K562 (cell line): ENCODE results near the gene VWA7. TPM values are rescaled to one million over a fixed set of nuclear protein-coding genes. Genes with fewer than 3 reads are reported as not detected.

Experiments
- CEBPG ChIP-seq, 3 experiments: fragments of 200-800 bp in 1 of 3; sonication (Bioruptor generic) in 1 of 3; sonication (generic) in 1 of 3; formaldehyde crosslinking in 1 of 3; IDR thresholded peaks in 2 of 3; conservative IDR thresholded peaks in 1 of 3; 2 replicates each; pipeline versions ENCODE4 v1.6.1 to v1.8.0; 2016 to 2022; ENCODE audit warnings: missing compliant biosample characterization in 2 of 3, missing genetic modification characterization in 2 of 3, mild to moderate bottlenecking in 1 of 3, missing genetic modification reagents in 1 of 3
- CUX1 ChIP-seq: fragments of 200-800 bp; sonication (Bioruptor generic); IDR thresholded peaks from 2 replicates; pipeline ENCODE4 v1.6.1; 2016; ENCODE audit warnings: missing genetic modification characterization, missing compliant biosample characterization
- FOXA3 ChIP-seq, 2 experiments: fragments of 450-650 bp in 1 of 2; sonication (generic) in 1 of 2; formaldehyde crosslinking; IDR thresholded peaks in 1 of 2; conservative IDR thresholded peaks in 1 of 2; 2 replicates each; pipeline versions ENCODE4 v1.4.0 to v1.8.0; 2020 to 2022; ENCODE audit warnings: mild to moderate bottlenecking in 2 of 2, missing genetic modification reagents in 1 of 2
- GMEB1 ChIP-seq: fragments of 250-450 bp; sonication (Bioruptor Pico); IDR thresholded peaks from 2 replicates; pipeline ENCODE4 v1.4.0; 2020; ENCODE audit warnings: mild to moderate bottlenecking
- GTF2E2 ChIP-seq: fragments of 200-800 bp; sonication (Bioruptor generic); IDR thresholded peaks from 2 replicates; pipeline ENCODE4 v1.6.1; 2016; ENCODE audit warnings: missing genetic modification characterization, missing compliant biosample characterization
- HDGF ChIP-seq: fragments of 450-650 bp; IDR thresholded peaks from 2 replicates; pipeline ENCODE4 v1.6.1; 2016
- IRF1 ChIP-seq: sonication (generic); formaldehyde crosslinking; IDR thresholded peaks from 2 replicates; pipeline ENCODE4 v1.8.0; 2022; ENCODE audit warnings: missing genetic modification reagents, mild to moderate bottlenecking, borderline replicate concordance
- MEIS2 ChIP-seq: fragments of 450-650 bp; IDR thresholded peaks from 2 replicates; pipeline ENCODE4 v1.6.1; 2014; ENCODE audit warnings: mild to moderate bottlenecking; ENCODE audit not compliant: partially characterized antibody
- MXD1 ChIP-seq: fragments of 250-450 bp; sonication (Bioruptor Pico); IDR thresholded peaks from 2 replicates; pipeline ENCODE4 v1.8.0; 2021; ENCODE audit warnings: borderline replicate concordance, mild to moderate bottlenecking, moderate library complexity; ENCODE audit not compliant: poor library complexity, severe bottlenecking
- PCBP2 ChIP-seq: fragments of 200-400 bp; formaldehyde crosslinking; IDR thresholded peaks from 2 replicates; pipeline ENCODE4 v1.6.1; 2018; ENCODE audit warnings: low read length, low read depth, mild to moderate bottlenecking, moderate library complexity; ENCODE audit not compliant: poor library complexity, severe bottlenecking
- SMAD4 ChIP-seq: fragments of 250-450 bp; sonication (Bioruptor Pico); conservative IDR thresholded peaks from 2 replicates; pipeline ENCODE4 v1.8.0; 2021; ENCODE audit warnings: inconsistent platforms, mild to moderate bottlenecking, moderate library complexity
- SNAPC5 ChIP-seq: fragments of 250-450 bp; sonication (Bioruptor Pico); IDR thresholded peaks from 2 replicates; pipeline ENCODE4 v1.8.0; 2021; ENCODE audit warnings: moderate library complexity, mild to moderate bottlenecking, inconsistent platforms
- ZBTB7A ChIP-seq: IDR thresholded peaks from 2 replicates; pipeline ENCODE4 v1.6.1; 2011; ENCODE audit warnings: low read depth, mild to moderate bottlenecking, low read length, moderate library complexity, borderline replicate concordance; ENCODE audit not compliant: control insufficient read depth
- ZFP91 ChIP-seq: sonication (generic); formaldehyde crosslinking; IDR thresholded peaks from 2 replicates; pipeline ENCODE4 v1.8.0; 2022; ENCODE audit warnings: mild to moderate bottlenecking, missing genetic modification reagents
- ZNF143 ChIP-seq: sonication (generic); formaldehyde crosslinking; IDR thresholded peaks from 2 replicates; pipeline ENCODE4 v1.9.0; 2022; ENCODE audit warnings: mild to moderate bottlenecking, missing genetic modification reagents
- polyA plus RNA-seq, 8 experiments: library from polyadenylated mRNA; depleted of rRNA in 4 of 8; stranded (reverse) in 5 of 8; unstranded in 3 of 8; fragments of >200 nt; fragmentation: Nextera tagmentation in 2 of 8; fragmentation: Illumina TruSeq in 1 of 8; extraction: Ambion mirVana in 2 of 8; extraction: Trizol in 1 of 8; gene quantifications; 2 replicates each; pipeline versions ENCODE4 v1.2.1 to v1.2.3, GENCODE V29; 2011 to 2014; ENCODE audit warnings: inconsistent platforms in 1 of 8, missing spikeins in 1 of 8
- total RNA-seq, 7 experiments: library from RNA; depleted of rRNA in 6 of 7; stranded (reverse); fragments of >200 nt in 6 of 7; fragmentation: Illumina TruSeq in 2 of 7; extraction: Trizol in 2 of 7; gene quantifications; 2 replicates each; pipeline versions ENCODE4 v1.2.1 to v1.2.3, GENCODE V29; 2011 to 2021; ENCODE audit warnings: low replicate concordance in 1 of 7

VWA7 gene
- total and polyA plus RNA-seq, 9 of the 15 experiments (the other 6 are each of a cell fraction or from before 2014, with no cell fraction given), result 0.18 to 2.9 (median 0.95) TPM

GRCh38 chr6:31821301-31822035, 44.3 kb upstream of the VWA7 start (continued):
- no peak; the same call in 1 of the 2 replicates for TF ChIP-seq GMEB1 (CRISPR knock-in tag)
- TF ChIP-seq GTF2E2 (tag), result no peak; the same call in 1 of the 2 replicates
- no peak; the same call in 1 of the 2 replicates for TF ChIP-seq ZNF143 (CRISPR knock-in tag)
- peak; percentile 85 for TF ChIP-seq SMAD4
- TF ChIP-seq CUX1, result no peak
- TF ChIP-seq IRF1 (CRISPR knock-in tag), result no peak
- peak; percentile 60; the same call in 1 of the 2 replicates for TF ChIP-seq ZBTB7A
- no peak for TF ChIP-seq MXD1 (CRISPR knock-in tag)
- TF ChIP-seq ZFP91 (CRISPR knock-in tag), result no peak
- peak; percentile 65 for TF ChIP-seq CEBPG (CRISPR knock-in tag; IDR thresholded peaks at IDR 0.05)
- peak; percentile 69 to 70 for TF ChIP-seq CEBPG (tag; conservative IDR thresholded peaks at IDR 0.05 in 1 of 2, IDR thresholded peaks at IDR 0.05 in 1 of 2)
- TF ChIP-seq FOXA3 (CRISPR knock-in tag; conservative IDR thresholded peaks at IDR 0.05 in 1 of 2, IDR thresholded peaks at IDR 0.05 in 1 of 2), result no peak
- TF ChIP-seq PCBP2, result no peak
- no peak for TF ChIP-seq MEIS2
- no peak for TF ChIP-seq HDGF
- TF ChIP-seq SNAPC5 (CRISPR knock-in tag), result no peak
